Right lobe of liver (tissue), 4 donors: ENCODE measurements around the gene CDH8.

Experiments
- POLR2A ChIP-seq: fragments of 450-650 bp; IDR thresholded peaks from one replicate; pipeline ENCODE4 v1.6.1; 2017; ENCODE audit warnings: antibody characterized with exemption, mild to moderate bottlenecking
- TF ChIP-seq, protein P1 (sequence below), 4 donors: fragments of 200-600 bp in 3 of 4; fragments of 450-650 bp in 1 of 4; IDR thresholded peaks; one replicate each; pipeline versions ENCODE4 v1.5.1 to v1.8.0; 2016 to 2022; ENCODE audit warnings: antibody characterized with exemption in 4 of 4, mild to moderate bottlenecking in 2 of 4
- donor health status: DM: no; HTN: no; CAD: no.
- donor health status: DM: no; HTN: no; CAD: no.
- donor health status: DM: no; HTN: yes; CAD: no.

DNA sequence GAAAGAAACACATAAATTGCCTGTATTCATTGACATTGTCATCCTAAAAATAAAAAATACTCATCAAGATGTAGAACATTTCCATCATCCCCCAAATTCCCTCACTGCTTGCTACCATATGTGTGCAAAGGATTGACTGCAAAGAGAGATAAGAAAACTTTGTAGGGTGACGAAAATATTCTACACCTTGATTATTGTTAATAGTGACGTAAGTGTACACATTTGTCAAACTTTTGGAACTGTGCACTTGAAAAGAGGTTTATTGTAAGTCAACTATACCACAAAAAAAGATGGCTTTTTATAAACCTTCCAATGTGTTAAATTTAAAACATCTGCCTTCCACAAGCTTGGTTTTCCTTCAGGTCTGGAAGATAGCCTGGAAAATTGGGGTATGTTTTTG, 359.5 kb downstream of the CDH8 start:
- TF ChIP-seq, protein P1, sequence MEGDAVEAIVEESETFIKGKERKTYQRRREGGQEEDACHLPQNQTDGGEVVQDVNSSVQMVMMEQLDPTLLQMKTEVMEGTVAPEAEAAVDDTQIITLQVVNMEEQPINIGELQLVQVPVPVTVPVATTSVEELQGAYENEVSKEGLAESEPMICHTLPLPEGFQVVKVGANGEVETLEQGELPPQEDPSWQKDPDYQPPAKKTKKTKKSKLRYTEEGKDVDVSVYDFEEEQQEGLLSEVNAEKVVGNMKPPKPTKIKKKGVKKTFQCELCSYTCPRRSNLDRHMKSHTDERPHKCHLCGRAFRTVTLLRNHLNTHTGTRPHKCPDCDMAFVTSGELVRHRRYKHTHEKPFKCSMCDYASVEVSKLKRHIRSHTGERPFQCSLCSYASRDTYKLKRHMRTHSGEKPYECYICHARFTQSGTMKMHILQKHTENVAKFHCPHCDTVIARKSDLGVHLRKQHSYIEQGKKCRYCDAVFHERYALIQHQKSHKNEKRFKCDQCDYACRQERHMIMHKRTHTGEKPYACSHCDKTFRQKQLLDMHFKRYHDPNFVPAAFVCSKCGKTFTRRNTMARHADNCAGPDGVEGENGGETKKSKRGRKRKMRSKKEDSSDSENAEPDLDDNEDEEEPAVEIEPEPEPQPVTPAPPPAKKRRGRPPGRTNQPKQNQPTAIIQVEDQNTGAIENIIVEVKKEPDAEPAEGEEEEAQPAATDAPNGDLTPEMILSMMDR (IDR thresholded peaks at IDR 0.05), result no peak
- no peak for TF ChIP-seq POLR2A
